ENCODE data around the gene BBX.

Gene BBX

DNA sequence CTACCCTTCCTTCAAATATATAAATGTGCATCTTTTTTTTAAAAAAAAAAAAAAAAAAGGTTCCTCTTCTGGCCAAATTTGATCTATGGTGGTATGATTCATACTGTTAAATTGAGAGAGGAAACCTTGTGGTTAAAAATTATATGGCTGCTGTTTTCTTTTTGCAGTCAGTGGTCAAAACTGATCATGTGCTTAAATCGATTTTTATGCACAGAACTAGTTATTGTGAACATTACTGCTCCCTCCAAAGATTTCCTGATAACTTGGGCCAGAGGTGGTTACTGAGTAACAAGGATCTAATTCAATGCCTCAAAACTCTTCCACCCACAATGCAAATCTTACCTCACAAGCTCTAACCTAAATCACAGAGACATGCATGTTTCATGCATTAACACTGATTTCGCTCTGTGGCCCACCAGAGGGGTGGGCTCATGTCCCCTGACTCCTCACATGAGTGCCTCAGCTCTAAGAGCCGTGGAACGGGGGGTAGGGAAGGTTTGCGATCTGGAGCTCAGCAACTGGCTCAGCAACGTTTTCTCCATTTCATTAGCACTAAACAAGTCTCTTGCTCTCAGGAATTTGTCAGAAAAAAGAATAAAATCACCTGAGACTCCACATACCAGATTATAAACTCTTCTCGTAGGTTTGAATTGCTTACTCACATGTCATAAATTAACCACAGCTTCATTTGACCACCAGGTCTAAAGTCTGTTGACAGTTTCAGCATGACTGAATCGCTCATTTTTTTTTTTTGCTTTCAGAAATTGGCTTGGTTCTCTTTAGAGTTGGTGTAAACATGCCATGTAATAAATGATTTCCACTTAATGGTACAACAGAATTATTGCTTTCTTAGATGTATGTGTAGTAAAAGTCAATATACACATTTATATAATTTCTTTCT is 287.7 kb downstream of the BBX start:
- Histone ChIP-seq H3K27ac (replicated peaks) (no peak overlapping the region), H3K27me3 (ENCODE audit: insufficient read depth, poor library complexity, severe bottlenecking) (no peaks in the 10 kb centered on the region), H3K4me3 (replicated peaks; ENCODE audit: insufficient read depth, low read length) (no peak overlapping the region)
- TF ChIP-seq GABPA (IDR thresholded peaks at IDR 0.05; ENCODE audit: low read depth): no peak
- TF ChIP-seq REST (IDR thresholded peaks at IDR 0.05; ENCODE audit: insufficient replicate concordance, low read depth): no peak
- TF ChIP-seq, protein P1, sequence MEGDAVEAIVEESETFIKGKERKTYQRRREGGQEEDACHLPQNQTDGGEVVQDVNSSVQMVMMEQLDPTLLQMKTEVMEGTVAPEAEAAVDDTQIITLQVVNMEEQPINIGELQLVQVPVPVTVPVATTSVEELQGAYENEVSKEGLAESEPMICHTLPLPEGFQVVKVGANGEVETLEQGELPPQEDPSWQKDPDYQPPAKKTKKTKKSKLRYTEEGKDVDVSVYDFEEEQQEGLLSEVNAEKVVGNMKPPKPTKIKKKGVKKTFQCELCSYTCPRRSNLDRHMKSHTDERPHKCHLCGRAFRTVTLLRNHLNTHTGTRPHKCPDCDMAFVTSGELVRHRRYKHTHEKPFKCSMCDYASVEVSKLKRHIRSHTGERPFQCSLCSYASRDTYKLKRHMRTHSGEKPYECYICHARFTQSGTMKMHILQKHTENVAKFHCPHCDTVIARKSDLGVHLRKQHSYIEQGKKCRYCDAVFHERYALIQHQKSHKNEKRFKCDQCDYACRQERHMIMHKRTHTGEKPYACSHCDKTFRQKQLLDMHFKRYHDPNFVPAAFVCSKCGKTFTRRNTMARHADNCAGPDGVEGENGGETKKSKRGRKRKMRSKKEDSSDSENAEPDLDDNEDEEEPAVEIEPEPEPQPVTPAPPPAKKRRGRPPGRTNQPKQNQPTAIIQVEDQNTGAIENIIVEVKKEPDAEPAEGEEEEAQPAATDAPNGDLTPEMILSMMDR (IDR thresholded peaks at IDR 0.05; ENCODE audit: insufficient read depth, low read length): no peak
- no peak for TF ChIP-seq POLR2AphosphoS5 (IDR thresholded peaks at IDR 0.05; ENCODE audit: low read depth)
- no peak for TF ChIP-seq SPI1 (IDR thresholded peaks at IDR 0.05; ENCODE audit: borderline replicate concordance, low read depth)
- DNase-seq (ENCODE audit: low read depth in 1 of 2, low spot score in 1 of 2): no peak

DNA sequence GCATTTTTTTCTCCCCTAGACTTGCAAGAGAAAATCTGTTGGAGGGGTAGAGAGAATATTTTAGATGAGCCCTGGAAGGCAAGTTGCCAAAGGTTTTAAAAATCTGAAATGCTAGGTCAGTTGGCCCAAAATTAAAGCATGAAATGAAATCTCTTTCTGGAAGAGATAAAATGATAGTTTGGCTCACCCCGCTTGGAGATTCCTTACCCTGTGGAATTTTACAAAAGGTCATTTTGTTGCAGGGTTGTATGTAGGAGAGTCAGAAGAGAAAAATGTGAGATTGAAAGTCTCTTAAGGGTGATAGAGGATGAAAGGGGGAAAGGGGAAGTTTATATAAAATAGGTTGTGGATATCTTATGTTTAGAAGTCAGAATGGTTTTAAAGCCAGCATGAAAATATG is 290.3 kb downstream of the BBX start:
- no peak overlapping the region for H3K4me3 ChIP-seq (replicated peaks; ENCODE audit: insufficient read depth, low read length)
- H3K27me3 ChIP-seq (ENCODE audit: insufficient read depth, poor library complexity, severe bottlenecking): no peaks in the 10 kb centered on the region
- H3K27ac ChIP-seq (replicated peaks): no peak overlapping the region
- no peak for TF ChIP-seq GABPA (IDR thresholded peaks at IDR 0.05; ENCODE audit: low read depth)
- no peak for TF ChIP-seq SPI1 (IDR thresholded peaks at IDR 0.05; ENCODE audit: borderline replicate concordance, low read depth)
- TF ChIP-seq, protein P1 (IDR thresholded peaks at IDR 0.05; ENCODE audit: insufficient read depth, low read length): no peak
- no peak for TF ChIP-seq REST (IDR thresholded peaks at IDR 0.05; ENCODE audit: insufficient replicate concordance, low read depth)
- no peak for TF ChIP-seq POLR2AphosphoS5 (IDR thresholded peaks at IDR 0.05; ENCODE audit: low read depth)
- DNase-seq (ENCODE audit: low read depth in 1 of 2, low spot score in 1 of 2): no peak

DNA sequence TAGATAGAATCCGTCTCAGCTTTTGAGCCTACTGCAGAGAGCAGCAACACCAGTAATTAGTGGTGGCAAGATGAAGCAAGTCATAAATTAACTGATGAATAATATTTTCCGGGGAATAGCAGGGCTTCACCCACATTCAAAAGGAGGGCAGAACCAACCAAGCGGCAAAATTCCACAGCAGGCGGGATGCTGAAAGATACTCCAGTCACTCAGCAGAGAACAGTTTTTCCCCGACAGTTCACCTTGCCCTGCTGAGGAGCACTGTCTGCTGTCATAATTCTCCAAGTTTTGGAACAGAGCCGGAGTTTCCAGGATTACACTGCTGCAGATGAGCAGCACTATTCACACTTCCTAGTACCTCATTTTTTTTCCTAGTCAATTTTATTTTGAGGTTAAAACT is 293.3 kb downstream of the BBX start:
- Histone ChIP-seq H3K27me3 (ENCODE audit: insufficient read depth, poor library complexity, severe bottlenecking) (no peaks in the 10 kb centered on the region), H3K4me3 (replicated peaks; ENCODE audit: insufficient read depth, low read length) (no peak overlapping the region), H3K27ac (replicated peaks) (no peak overlapping the region)
- no peak for DNase-seq (ENCODE audit: low read depth in 1 of 2, low spot score in 1 of 2)
- TF ChIP-seq POLR2AphosphoS5 (IDR thresholded peaks at IDR 0.05; ENCODE audit: low read depth) (no peak), GABPA (IDR thresholded peaks at IDR 0.05; ENCODE audit: low read depth) (no peak)
- TF ChIP-seq, protein P1 (IDR thresholded peaks at IDR 0.05; ENCODE audit: insufficient read depth, low read length): no peak
